Measurements from ENCODE around the gene DUSP22.

DUSP22 gene

GRCh38 chr6:395432-396125, 103.3 kb downstream of the DUSP22 start:
- no peak for DNase-seq (ENCODE audit: low read depth in 2 of 2)

GRCh38 chr6:396126-396520, 103.8 kb downstream of the DUSP22 start:
- no peak for DNase-seq (ENCODE audit: low read depth in 2 of 2)

GRCh38 chr6:397056-397455, 104.8 kb downstream of the DUSP22 start:
- no peak for DNase-seq (ENCODE audit: low read depth in 2 of 2)

GRCh38 chr6:397604-398003, 105.3 kb downstream of the DUSP22 start:
- DNase-seq (ENCODE audit: low read depth in 2 of 2): no peak

- no peak for DNase-seq (ENCODE audit: low read depth in 2 of 2)
Measured at GRCh38 chr6:398065-398464, 105.8 kb downstream of the DUSP22 start.

GRCh38 chr6:398558-399078, 106.3 kb downstream of the DUSP22 start:
- no peak for DNase-seq (ENCODE audit: low read depth in 2 of 2)

- no peak for DNase-seq (ENCODE audit: low read depth in 2 of 2)
Measured at GRCh38 chr6:399785-400534, 107.7 kb downstream of the DUSP22 start.

GRCh38 chr6:400815-401214, 108.5 kb downstream of the DUSP22 start:
- no peak for DNase-seq (ENCODE audit: low read depth in 2 of 2)

All from stimulated activated CD8-positive, alpha-beta memory T cell treated with anti-CD3 and anti-CD28 coated beads, Interleukin-7, amount 100 ng/mL, for 1 hour (primary cell).